ENCODE results near the gene CD81.

GRCh38 chr11:2375964-2376551, 1.1 kb upstream of the CD81 start:
- TF ChIP-seq CTCF (conservative IDR thresholded peaks at IDR 0.05 in 1 of 2, IDR thresholded peaks at IDR 0.05 in 1 of 2; ENCODE audit: low read depth in 1 of 2, low read length in 2 of 2) (no peak), EZH2 (IDR thresholded peaks at IDR 0.05; ENCODE audit: low read length, missing control alignments) (no peak)
